ENCODE results near the gene NPR1.
"Not testable (repeated sequence)": the region's sequence is repeated elsewhere in the genome, so short reads cannot be mapped to it uniquely, and the experiment has no call there.

NPR1 gene

DNA sequence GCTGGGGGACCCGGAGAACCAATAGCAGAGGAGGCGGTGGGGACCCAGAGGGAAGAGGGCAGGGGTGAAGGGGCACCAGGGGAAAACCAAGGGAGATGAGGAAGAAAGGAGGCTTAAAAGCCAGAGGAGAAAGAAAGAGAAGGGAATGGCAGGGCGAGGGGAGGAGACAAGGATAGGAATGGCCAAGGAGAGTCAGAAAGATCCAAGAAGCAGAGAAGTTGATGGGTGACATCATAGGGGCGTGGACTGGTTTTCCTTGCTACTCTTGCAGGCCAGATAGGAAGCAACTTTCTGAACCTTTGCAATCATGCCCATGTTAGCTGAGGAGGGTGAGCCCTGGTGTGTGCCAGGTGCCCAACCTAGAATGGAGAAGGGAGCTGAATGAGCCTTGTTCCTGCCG is 5.4 kb downstream of the NPR1 start:
- no peak for DNase-seq

DNA sequence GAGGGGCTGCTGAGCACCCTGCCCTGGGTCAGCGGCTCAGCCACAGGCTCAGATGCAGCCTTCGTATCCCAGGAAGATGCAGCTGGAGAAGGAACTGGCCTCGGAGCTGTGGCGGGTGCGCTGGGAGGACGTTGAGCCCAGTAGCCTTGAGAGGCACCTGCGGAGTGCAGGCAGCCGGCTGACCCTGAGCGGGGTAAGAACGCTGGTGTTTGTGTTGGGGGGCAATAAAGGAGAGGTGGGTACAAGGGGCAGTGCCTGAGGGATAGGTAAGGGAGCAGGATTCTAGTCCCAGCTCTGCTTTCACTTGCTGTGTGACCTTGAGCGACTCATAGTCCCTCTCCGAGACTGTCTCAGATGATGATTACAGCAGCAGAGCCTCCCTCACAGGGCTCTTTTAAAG is 6.4 kb downstream of the NPR1 start:
- no peak for DNase-seq

DNA sequence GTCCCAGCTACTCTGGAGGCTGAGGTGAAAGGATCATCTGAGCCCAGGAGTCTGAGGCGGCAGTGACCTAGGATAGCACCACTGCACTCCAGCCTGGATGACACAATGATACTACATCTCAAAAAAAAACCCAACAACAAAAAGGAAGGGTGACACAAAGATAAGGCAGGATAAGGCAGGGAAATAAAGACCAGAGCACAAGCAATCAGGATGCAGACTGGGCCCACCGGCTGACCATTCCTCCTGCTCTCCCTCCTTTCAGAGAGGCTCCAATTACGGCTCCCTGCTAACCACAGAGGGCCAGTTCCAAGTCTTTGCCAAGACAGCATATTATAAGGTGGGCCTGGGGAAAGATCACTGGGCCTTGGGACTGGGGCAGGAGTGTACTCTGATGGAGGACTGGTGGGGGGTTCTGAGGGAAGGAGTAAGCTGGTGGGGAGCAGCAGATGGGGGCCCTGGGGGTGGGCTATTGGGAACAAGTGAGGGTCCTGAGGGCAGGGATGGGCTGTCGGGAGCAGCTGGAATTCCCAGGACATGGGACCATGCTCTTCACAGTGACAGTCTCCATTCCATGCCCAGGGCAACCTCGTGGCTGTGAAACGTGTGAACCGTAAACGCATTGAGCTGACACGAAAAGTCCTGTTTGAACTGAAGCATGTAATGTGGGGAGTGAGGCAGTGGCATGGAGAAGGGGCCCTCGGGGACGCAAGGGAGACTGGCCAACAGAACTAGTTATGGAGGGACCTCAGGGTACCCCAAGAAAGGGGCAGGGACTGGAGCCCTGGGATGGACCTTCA is 7.3 kb downstream of the NPR1 start:
- no peak for DNase-seq

DNA sequence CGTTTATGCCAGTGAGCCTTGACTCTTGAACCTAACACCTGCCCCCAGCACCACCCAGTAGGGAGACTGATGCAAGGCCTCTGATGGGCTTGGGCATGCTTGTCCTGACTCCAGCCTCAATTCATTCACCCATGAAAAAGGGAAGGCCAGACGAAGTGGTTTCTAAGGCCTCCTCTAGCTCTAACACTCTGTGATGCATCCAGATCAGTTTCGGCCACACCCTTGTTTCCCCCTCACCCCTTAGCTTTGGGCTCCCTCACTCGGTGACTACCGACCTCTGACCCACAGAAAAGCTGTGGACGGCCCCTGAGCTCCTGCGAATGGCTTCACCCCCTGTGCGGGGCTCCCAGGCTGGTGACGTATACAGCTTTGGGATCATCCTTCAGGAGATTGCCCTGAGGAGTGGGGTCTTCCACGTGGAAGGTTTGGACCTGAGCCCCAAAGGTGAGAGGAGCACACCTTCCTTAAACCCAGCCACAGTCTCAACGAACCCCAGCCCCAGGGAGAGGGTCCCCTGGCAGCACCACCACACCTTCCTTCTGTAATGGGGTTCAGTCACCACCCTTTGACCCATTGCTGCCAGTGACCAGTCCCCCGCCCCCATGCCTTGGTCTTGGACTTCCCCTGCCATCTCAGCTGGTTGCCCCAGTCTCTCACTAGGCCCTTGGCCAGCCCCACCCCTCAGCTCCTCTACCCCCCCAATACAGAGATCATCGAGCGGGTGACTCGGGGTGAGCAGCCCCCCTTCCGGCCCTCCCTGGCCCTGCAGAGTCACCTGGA is 9.0 kb downstream of the NPR1 start:
- no peak for DNase-seq

DNA sequence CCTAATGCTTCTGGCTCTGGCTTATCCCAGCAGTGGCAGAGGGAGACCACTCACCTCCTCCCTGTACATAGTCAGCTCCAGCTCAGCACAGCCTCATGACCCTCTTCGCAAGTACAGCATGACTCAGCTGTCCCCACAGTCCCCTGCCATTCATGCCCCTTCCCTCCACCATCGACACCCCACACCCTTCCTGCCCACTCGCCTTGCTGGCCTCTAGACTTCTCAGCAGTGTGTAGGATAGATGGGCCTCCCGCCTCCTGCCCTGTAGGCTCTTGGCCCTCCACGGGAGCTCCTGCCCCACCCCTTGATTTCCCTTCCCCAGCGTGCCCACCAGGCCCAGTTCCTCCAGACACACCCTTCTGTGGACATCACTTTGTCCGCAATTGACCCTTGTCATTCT is 9.8 kb downstream of the NPR1 start:
- DNase-seq: no peak

DNA sequence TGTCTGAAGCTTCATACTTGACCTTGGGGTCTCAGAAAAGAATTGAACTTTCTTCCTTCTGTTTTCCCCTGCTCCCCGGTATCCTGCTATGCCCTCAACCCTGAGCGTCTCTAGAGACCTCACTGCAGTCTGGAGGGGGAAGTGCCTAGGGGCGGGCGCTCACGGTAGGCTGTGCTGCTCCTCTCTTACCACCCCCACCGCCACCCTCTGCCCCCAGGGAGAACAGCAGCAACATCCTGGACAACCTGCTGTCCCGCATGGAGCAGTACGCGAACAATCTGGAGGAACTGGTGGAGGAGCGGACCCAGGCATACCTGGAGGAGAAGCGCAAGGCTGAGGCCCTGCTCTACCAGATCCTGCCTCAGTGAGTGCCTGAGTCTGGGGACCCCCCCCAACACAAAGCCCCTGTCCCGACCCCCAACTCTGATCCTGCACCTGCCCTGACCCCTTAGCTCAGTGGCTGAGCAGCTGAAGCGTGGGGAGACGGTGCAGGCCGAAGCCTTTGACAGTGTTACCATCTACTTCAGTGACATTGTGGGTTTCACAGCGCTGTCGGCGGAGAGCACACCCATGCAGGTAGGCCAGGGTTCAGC is 10.3 kb downstream of the NPR1 start:
- DNase-seq: no peak

DNA sequence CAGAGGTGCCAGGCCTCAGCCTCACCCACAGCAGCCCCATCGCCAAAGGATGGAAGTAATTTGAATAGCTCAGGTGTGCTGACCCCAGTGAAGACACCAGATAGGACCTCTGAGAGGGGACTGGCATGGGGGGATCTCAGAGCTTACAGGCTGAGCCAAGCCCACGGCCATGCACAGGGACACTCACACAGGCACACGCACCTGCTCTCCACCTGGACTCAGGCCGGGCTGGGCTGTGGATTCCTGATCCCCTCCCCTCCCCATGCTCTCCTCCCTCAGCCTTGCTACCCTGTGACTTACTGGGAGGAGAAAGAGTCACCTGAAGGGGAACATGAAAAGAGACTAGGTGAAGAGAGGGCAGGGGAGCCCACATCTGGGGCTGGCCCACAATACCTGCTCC is 15.0 kb downstream of the NPR1 start:
- no peak for DNase-seq

DNA sequence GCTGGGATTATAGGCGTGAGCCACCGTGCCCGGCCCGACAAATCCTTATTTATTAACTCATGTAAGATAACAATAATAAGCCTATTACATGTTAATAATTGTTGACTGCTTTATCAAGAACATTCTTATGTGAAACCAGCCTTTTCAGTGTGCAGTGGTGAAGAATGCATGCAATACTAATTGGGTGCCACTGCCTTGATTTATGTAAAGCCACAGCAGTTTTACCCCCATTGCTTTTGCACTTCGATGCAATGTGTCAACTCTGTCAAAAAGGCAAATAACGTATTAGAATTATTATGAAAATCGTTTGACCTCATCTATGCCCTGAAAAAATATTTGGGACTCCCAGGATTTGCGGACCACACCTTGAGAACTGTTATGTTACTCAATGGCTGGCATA is 18.3 kb downstream of the NPR1 start:
- DNase-seq: no peak

DNA sequence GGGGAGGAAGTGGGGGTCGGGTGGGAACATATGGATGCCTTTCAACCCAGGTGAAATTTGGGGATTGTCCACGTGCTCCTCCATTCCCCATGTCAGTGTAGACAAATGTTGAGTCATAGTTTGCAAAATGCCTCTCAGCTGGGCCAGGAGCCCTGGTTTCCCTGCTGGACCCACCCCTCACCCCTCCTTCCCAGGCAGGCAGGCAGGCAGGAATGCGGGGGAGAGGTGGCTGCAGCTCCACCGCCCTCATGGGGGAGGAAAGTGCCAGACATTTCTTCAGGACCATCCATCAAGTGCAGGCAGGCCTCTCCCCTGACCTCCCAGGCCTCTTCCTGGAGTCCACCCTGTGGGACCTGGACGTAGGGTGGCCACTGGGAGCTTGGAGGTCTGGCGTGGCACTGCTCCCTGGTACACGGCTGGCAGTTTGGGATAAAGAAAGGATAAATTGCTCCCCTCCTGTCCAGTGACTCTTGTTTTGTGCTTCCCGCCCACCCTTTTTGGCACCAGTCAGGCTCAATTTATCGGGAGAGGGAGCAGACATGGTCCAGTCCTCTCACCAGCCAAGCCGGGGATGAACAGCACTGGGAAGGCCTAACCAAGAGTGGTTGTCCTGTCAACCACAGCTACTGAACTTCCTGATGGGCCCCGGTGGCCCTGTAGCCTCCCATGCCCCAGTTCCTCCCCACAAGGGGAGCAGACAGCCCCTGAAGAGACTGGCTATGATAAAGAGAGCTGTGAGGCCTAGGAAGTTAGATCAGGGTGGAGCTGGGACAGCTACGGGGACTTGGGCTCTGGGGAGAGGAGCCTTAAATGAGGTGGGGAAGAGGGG is 18.9 kb downstream of the NPR1 start:
- peak; percentile 58 for DNase-seq

DNA sequence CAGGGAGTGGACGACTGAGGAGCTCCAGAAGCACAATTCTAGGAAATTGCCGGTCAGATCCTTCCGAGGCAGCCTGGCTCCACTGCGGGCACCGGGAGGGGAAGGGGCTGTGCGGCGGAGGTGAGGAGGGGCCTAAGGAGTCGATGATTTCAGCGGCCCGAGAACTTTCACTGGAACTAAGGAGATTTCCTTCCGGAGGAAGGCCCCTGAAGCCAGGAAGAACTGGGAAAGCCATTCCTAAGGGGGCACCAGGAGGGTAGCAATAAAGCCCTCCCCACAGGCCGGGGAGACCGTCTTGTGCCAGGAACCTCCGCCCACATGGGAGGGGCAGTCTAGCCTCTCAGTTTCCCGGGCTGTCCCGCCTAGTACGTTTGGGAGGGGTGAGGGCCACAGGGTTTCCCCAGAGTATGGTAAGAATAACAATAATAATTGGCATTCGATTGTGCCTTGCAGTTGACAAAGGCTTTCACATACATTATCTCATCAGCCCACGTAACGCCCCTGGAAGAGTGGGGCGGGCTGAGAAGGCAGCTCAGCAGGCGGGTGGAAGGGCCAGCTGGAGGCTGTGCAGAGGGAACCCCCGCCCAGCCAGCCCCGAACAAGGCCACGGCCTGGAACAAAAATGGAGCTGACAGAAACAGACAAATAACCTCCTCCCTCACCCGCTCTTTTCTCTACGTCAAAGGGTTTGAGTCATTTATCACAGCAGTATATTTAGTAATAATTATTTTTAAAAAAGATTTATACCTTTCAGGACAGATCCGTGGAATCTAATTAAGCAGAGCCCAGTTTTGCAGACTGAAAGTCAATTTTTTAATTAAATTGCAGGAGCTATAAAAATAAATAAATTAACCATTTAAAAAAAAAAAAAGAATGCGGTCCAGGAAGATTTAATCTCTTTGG is 19.8 kb downstream of the NPR1 start:
- peak; percentile 83 for DNase-seq

DNA sequence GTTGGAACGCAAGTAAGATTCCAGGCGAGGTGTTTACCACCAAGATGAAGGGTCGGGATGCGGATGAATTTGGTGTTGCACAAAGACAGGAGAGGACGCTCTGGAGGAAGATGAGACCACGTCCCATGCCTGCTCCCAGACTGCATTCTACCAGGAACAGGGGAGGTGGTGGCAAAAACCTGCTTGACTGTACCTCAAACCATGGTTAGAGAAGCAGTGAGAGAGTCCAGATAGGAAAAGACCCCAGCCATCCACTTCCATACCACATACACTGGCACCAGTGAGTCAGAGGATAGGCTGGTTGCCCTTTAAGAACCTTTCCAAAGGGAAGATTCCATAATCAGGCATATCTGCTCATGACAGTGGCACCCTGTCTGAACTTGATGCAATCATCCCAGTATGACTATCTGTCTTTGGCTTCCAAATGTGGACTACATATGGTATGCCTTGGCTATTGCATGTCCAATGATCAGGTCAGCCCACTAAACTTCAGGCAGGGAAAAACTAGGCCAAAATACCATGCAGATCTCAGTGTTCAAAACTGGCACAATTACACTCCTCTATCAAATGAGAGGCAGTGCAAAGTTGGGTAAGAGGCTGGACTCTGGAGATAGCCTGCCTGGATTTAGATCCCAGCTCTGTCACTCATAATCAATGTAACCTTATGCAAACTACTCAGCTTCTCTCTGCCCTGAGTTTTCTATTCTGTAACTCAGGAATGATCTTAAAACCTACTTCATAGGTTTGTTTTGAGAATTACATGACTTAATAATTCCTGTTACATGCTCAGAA is 20.6 kb downstream of the NPR1 start:
- no peak for DNase-seq

DNA sequence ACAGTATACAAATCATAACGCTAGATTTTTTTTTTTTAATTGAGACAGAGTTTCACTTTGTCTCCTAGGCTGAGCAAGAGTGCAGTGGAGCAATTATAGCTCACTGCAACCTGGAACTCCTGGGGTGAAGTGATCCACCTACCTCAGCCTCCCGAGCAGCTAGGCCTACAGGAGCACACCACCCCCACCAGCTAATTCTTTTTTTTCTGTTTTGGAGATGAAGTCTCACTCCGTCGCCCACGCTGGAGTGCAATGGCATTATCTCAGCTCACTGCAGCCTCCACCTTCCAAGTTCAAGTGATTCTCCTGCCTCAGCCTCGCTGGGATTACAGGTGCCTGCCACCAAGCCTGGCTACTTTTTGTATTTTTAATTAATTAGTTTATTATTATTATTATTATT is 21.3 kb downstream of the NPR1 start:
- DNase-seq: no peak

DNA sequence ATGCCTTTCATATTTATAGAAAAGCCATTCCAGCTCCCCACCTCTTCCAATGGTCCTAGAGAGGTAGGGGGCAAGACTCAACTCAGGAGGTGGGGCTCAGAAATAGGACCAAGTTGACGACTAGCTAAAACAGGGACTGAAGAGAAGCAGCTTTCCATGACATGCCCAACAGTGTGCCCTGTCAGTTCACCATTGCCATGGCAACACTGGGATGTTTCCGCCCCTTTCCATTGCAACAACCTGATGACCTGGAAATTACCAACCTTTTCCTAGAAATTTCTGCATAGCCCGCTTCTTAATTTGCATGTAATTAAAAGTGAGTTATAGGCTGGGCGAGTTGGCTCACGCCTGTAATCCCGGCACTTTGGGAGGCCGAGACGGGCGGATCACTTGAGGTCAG is 27.0 kb downstream of the NPR1 start:
- no peak for DNase-seq

DNA sequence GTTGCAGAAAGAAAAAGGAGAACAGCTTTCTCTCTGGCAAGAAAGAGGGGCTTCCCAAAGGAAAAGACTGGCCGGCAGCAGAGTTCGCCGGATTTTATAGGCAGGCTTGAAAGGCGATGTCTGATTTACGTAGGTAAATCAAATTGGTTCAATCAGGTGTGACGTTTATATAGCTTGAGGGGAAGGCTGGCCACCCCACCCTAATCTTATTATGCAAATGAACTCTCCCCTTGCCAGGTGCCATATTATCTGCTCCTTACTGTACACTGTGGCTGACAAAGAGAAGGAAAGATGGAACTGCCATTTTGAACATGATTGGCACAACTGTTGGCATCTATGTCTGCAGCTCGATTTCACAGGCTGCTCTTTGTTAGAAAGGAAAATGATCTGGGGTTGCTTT is 32.5 kb downstream of the NPR1 start:
- no peak for DNase-seq

DNA sequence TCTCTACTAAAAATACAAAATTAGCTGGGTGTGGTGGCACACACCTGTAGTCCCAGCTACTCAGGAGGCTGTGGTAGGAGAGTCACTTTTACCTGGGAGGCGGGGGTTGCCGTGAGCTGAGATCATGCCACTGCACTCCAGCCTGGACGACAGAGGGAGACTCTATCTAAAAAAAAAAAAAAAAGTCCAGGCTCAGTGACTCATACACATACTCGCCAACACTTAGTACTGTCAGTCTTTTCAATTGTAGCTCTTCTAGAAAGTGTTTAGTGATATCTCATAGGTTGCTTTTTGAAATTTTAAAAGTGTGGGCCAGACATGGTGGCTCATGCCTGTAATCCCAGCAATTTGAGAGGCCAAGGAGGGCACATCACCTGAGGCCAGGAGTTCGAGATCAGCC is 37.7 kb downstream of the NPR1 start:
- not testable (repeated sequence) for DNase-seq

DNA sequence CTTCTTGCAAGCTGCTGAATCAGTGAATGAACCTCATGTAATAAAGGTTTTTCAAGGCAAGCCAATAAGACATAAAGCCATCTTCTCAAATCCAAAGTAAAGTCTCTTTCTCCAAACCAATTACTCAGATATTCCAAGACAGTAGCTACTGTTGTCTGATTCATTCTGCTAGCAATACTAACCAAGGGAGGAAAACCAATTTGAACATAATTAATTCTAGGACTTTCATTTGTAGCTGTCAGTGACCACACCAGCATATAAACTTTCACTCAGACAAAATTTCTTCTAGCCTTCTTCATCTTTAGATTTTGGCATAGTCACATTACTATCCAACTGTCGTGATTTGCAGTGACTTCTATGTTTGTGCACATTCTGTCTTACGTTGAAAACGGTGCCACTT is 38.8 kb downstream of the NPR1 start:
- DNase-seq: no peak

DNA sequence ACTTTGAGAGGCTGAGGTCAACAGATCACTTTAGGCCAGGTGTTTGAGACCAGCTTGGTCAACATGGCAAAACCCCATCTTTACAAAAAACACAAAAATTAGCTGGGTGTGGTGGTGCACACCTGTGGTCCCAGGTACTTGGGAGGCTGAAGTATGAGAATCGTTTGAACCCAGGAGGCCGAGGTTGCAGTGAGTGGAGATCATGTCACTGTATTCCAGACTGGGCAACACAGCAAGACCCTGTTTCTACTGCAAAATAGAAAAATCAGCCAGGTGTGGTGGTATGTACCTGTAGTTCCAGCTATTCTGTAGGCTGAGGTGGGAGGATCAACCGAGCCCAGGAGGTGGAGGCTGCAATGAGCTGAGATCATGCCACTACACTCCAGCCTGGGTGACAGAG is 45.2 kb downstream of the NPR1 start:
- no peak for DNase-seq

DNA sequence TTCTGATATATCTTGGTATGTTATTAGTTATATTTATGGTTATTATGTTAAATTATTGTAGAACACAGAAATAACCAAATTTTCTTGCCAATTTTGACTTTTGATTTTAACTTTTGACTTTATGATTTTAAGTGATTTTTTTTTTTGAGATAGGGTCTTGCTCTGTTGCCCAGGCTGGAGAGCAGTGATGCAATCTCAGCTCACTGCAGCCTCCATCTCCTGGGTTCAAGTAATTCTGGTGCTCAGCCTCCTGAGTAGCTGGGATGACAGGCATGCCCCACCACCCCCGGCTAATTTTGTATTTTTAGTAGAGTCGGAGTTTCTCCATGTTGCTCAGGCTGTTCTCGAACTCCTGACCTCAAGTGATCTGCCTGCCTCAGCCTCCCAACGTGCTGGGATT is 46.1 kb downstream of the NPR1 start:
- not testable (repeated sequence) for DNase-seq

DNA sequence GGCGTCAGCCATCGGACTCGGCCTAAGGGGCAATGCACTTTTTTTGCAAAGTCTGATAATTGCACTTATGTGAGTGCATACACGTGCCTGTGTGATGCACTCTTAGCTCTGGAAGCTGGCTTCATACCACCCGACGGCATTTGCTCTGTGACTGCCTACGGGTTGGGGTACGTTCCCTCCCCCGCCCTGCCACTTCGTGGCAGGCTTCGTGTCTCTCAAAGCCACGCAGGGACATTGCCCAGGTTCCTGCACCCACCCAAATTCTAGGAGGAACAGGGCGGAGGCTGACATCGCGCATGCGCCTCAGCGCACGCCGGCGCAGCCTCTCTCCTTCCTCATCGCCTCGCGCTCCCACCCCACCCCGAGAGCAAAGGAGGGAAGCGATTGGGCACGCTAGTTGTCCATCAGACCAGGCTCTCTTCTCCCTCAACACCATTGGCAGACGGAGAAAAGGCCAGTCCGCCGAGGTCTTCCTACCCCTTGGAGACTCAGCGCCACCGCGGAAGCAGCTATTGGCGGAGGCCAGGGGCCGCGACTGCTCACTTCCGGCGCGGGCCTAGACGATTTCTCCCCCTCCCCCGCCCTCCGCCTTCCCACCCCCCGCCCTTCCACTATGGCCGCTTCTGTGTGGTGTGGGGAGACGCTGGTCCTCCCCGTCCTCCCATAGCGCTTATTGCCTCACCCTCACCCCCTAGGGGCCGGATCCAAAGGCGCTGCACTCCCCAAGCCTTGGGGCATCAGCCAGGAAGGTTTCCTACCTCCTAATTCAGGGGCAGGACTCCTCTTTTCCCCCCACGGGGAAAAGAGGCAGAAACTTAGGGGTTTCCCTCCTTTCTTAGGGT is 49.2 kb downstream of the NPR1 start, which contains the start of gene INTS3:
TSS of gene INTS3 (plus strand) at position 588 of the 842 bp plus-strand sequence. CDS start 585 bp downstream, outside the sequence.
- peak; percentile 100 for DNase-seq

Data from hematopoietic multipotent progenitor cell treated with erythropoietin and hydrocortisone succinate and interleukin-3 and kit ligand, for 4 days (in vitro differentiated cells).